Natural killer cell (primary cell): ENCODE results near the gene STUB1. TPM values are rescaled to one million over a fixed set of nuclear protein-coding genes. Genes with fewer than 3 reads are reported as not detected.
A peak's percentile ranks its signal among the peaks of the same experiment; 100 is the strongest.

ENCODE experiments used
- ATAC-seq, 3 donors: fragments of 150-1000 bp in 2 of 3; fragments of 200-7000 bp in 1 of 3; cut with Tn5 transposase; 1 replicate in 1 of 3; 2 replicates in 2 of 3; pipeline ENCODE4 v1.10.0; 2021; ENCODE audit warnings: mild to moderate bottlenecking in 2 of 3, moderate library complexity in 2 of 3
- DNase-seq, 2 donors: peaks; one replicate each; pipeline versions ENCODE4 v3.0.0 to v3.0.0-alpha.2; 2013 to 2021; ENCODE audit warnings: mixed read lengths in 1 of 2
- H3K27ac ChIP-seq: one replicate; pipeline ENCODE4 v1.5.1; 2013; ENCODE audit warnings: mild to moderate bottlenecking, low read length
- H3K27me3 ChIP-seq: one replicate; pipeline ENCODE4 v1.6.1; 2013; ENCODE audit warnings: low read length; ENCODE audit not compliant: control insufficient read depth, insufficient read depth
- H3K36me3 ChIP-seq: one replicate; pipeline ENCODE4 v1.6.1; 2013; ENCODE audit warnings: low read length; ENCODE audit not compliant: control insufficient read depth, insufficient read depth
- H3K4me1 ChIP-seq: one replicate; pipeline ENCODE4 v1.6.1; 2013; ENCODE audit warnings: low read length; ENCODE audit not compliant: control insufficient read depth, insufficient read depth
- H3K4me3 ChIP-seq: one replicate; pipeline ENCODE4 v1.5.1; 2013; ENCODE audit warnings: low read length
- H3K9me3 ChIP-seq: one replicate; pipeline ENCODE4 v1.6.1; 2013; ENCODE audit warnings: low read length; ENCODE audit not compliant: control insufficient read depth, insufficient read depth
- H3K27ac Mint-ChIP-seq, 2 donors: one replicate each; pipeline ENCODE4 v1.8.0; 2022; ENCODE audit warnings: mild to moderate bottlenecking in 2 of 2, mixed read lengths in 2 of 2, moderate library complexity in 1 of 2
- H3K27me3 Mint-ChIP-seq, 2 donors: one replicate each; pipeline ENCODE4 v1.8.0; 2022; ENCODE audit warnings: low read depth in 2 of 2, mixed read lengths in 2 of 2
- H3K36me3 Mint-ChIP-seq: one replicate; pipeline ENCODE4 v1.8.0; 2022; ENCODE audit warnings: mixed read lengths
- H3K4me1 Mint-ChIP-seq, 2 donors: one replicate each; pipeline ENCODE4 v1.8.0; 2022; ENCODE audit warnings: mixed read lengths in 2 of 2
- H3K4me3 Mint-ChIP-seq: one replicate; pipeline ENCODE4 v1.8.0; 2022; ENCODE audit warnings: mild to moderate bottlenecking, moderate library complexity, mixed read lengths
- H3K9me3 Mint-ChIP-seq, 2 donors: one replicate each; pipeline ENCODE4 v1.8.0; 2022; ENCODE audit warnings: mixed read lengths in 2 of 2
- CTCF ChIP-seq: fragments of 200-600 bp; IDR thresholded peaks from one replicate; pipeline ENCODE4 v1.8.0; 2022; ENCODE audit warnings: antibody characterized with exemption
- WGBS: methylation state at CpG from one replicate; pipeline ENCODE4 v1.1.7; 2013; ENCODE audit warnings: missing lambda C conversion rate; ENCODE audit not compliant: insufficient coverage; 5-methylcytosine and 5-hydroxymethylcytosine counted together
- intact Hi-C: fragments of 100-400 bp; cut with micrococcal nuclease; formaldehyde crosslinking; loops from one replicate; pipeline ENCODE4 v1.14.2; 2022
- total RNA-seq, 4 donors: library from RNA; stranded (reverse); fragments of 120-200 nt in 1 of 4; gene quantifications; one replicate each; pipeline versions ENCODE4 v1.2.3 to v1.2.4, GENCODE V29; 2013 to 2022

Gene STUB1
- total RNA-seq, 3 donors from 2014 or later (not counting 1 experiment from before 2014, with no cell fraction given) = 89.5 to 95.4 (median 93.5) TPM

- H3K9me3 ChIP-seq = peaks cover 3% of the 10 kb centered on the region
- no peak overlapping the region for H3K27ac Mint-ChIP-seq
- H3K4me1 Mint-ChIP-seq = peaks cover 4 to 5% of the 10 kb centered on the region in 2 donors
- H3K27me3 ChIP-seq = peaks cover 56% of the 10 kb centered on the region
- H3K27me3 Mint-ChIP-seq = peaks cover 11 to 21% of the 10 kb centered on the region in 2 donors
- H3K36me3 Mint-ChIP-seq = no peaks in the 10 kb centered on the region
- no peak for DNase-seq
- no peak for TF ChIP-seq CTCF
- no peak overlapping the region for H3K27ac ChIP-seq
- no peak for ATAC-seq
- no peaks in the 10 kb centered on the region for H3K36me3 ChIP-seq
- intact Hi-C loops = no loop called here
- no peaks in the 10 kb centered on the region for H3K9me3 Mint-ChIP-seq
- no peak overlapping the region for H3K4me3 ChIP-seq
- 63% methylated on average over 19 of the region's 19 CpGs for WGBS
- H3K4me1 ChIP-seq = peaks cover 42% of the 10 kb centered on the region
- H3K4me3 Mint-ChIP-seq = no peak overlapping the region
These were observed 18.9 kb downstream of the STUB1 start for GRCh38 chr16:698911-699671.

- Histone ChIP-seq H3K4me3 (no peak overlapping the region), H3K36me3 (no peaks in the 10 kb centered on the region), H3K27ac (no peak overlapping the region), H3K27me3 (peaks cover 51% of the 10 kb centered on the region), H3K9me3 (peaks cover 3% of the 10 kb centered on the region), H3K4me1 (peaks cover 25% of the 10 kb centered on the region)
- H3K36me3 Mint-ChIP-seq = no peaks in the 10 kb centered on the region
- H3K4me3 Mint-ChIP-seq = no peak overlapping the region
- 7% methylated on average over 76 of the region's 76 CpGs for WGBS
- intact Hi-C loops = no loop called here
- no peak for TF ChIP-seq CTCF
- peaks cover 0 to under 1% of the 10 kb centered on the region in 2 donors for H3K4me1 Mint-ChIP-seq
- H3K27ac Mint-ChIP-seq = no peak overlapping the region
- peak in 1 of 2 donors; percentile 73 for DNase-seq
- H3K9me3 Mint-ChIP-seq = no peaks in the 10 kb centered on the region
- ATAC-seq = peak; percentile 56 to 92 (median 78)
- H3K27me3 Mint-ChIP-seq = peaks cover 11 to 17% of the 10 kb centered on the region in 2 donors
These were observed 20.7 kb downstream of the STUB1 start for GRCh38 chr16:700684-701584.

- H3K4me3 ChIP-seq = no peak overlapping the region
- H3K36me3 ChIP-seq = no peaks in the 10 kb centered on the region
- no peak overlapping the region for H3K4me3 Mint-ChIP-seq
- TF ChIP-seq CTCF = no peak
- H3K27me3 Mint-ChIP-seq = peaks cover 11 to 19% of the 10 kb centered on the region in 2 donors
- no peaks in the 10 kb centered on the region for H3K9me3 Mint-ChIP-seq
- H3K27me3 ChIP-seq = peaks cover 47% of the 10 kb centered on the region
- no peaks in the 10 kb centered on the region for H3K36me3 Mint-ChIP-seq
- intact Hi-C loops = no loop called here
- ATAC-seq = no peak
- no peak overlapping the region for H3K27ac Mint-ChIP-seq
- no peak for DNase-seq
- peaks cover 26% of the 10 kb centered on the region for H3K4me1 ChIP-seq
- H3K27ac ChIP-seq = no peak overlapping the region
- 89% methylated on average over 19 of the region's 19 CpGs for WGBS
- H3K9me3 ChIP-seq = peaks cover 3% of the 10 kb centered on the region
- no peaks in the 10 kb centered on the region for H3K4me1 Mint-ChIP-seq
These were observed 22.1 kb downstream of the STUB1 start for GRCh38 chr16:702341-702740.
